ENCODE results near the gene MVB12B. TPM values are rescaled to one million over a fixed set of nuclear protein-coding genes. Genes with fewer than 3 reads are reported as not detected.

The MVB12B gene
- total RNA-seq, 4 donors from 2014 or later = 15.7 to 27.3 (median 22.7) TPM

DNA sequence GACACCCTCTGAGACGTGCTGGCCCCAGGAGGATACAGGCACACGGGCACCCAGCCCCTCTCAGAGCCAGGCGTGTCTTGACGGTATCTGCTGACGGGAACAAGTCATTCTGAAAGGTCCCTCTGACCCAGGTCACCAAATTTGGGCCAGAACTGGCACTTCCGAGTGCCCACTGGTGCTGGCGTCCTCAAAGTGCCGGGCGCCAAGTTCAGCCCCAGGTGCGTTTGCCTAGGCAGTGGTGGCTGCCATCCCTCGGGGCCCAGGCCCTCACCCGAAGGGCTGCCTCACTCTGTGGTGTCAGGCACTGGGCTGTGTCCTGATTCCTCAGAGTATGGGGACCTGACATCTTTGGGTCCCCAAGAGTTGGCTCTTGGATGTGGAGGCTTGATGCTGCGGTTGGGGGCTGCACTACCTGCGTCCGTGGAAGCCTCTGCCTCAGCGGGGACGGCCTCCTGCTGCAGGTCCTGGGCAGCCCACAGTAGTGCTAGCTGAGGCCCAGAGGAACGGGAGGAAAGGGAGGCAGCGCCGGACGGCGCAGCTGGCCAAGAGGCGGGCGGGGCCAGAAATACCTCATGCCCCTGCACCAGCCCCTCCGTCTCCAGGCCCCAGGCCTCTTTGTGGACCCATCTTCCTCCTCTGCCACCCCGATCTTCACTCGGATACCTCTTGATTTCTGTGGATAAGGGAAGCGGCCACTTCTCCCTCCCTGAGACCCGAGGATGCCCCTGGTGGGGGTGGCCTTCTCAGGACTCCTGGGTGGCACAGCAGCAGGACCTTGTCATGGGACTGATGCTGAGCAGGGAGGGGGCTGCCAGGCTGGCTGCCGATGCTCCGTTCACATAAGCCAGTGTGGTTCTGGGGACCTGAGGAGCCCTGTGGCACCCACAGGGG is 177.7 kb downstream of the MVB12B start:
- Histone ChIP-seq H3K4me3 (no peak overlapping the region), H3K4me1 (peaks cover 4 to 10% (median 8%) of the 10 kb centered on the region in 4 donors), H3K9me3 (no peaks in the 10 kb centered on the region), H3K36me3 (no peaks in the 10 kb centered on the region), H3K27ac (no peak overlapping the region), H3K27me3 (peaks cover under 1% of the 10 kb centered on the region)
- in situ Hi-C loops (cut with MboI; ENCODE audit: low pct_ligation_motif_present in 1 of 4, low pct_unique_long_range_greater_than_20kb in 1 of 4, low sequenced_read_pairs in 3 of 4) (loop anchor here in 2 of 4 donors (10.0 kb wide), 1 partner anchor 50 kb away; no protein-coding TSS in a partner anchor), intact Hi-C loops (cut with DNase I; ENCODE audit: low total_unique reads) (loop anchor here (5.0 kb wide), 1 partner anchor 53 kb away; no protein-coding TSS in a partner anchor)
- no peak for DNase-seq
- no peak for TF ChIP-seq POLR2AphosphoS5 (IDR thresholded peaks at IDR 0.05)
- TF ChIP-seq CTCF (IDR thresholded peaks at IDR 0.05) = no peak
- no peak for TF ChIP-seq EP300 (IDR thresholded peaks at IDR 0.05; ENCODE audit: low read depth)
- no peak for TF ChIP-seq POLR2A (IDR thresholded peaks at IDR 0.05)
- WGBS, 2 donors (ENCODE audit: low coverage in 1 of 2) = 87% methylated on average over 29 of the region's 31 CpGs; no CpG with 5 or more reads in 1 of the 2 donors

- 89% methylated on average over 11 of the region's 11 CpGs; no CpG with 5 or more reads in 1 of the 2 donors for whole genome bisulfite sequencing, 2 donors (ENCODE audit: low coverage in 1 of 2)
- intact Hi-C loops (cut with DNase I; ENCODE audit: low total_unique reads) = loop anchor here (5.0 kb wide), 1 partner anchor 52 kb away; no protein-coding TSS in a partner anchor
These were observed 178.4 kb downstream of the MVB12B start for GRCh38 chr9:126504977-126505455.

DNA sequence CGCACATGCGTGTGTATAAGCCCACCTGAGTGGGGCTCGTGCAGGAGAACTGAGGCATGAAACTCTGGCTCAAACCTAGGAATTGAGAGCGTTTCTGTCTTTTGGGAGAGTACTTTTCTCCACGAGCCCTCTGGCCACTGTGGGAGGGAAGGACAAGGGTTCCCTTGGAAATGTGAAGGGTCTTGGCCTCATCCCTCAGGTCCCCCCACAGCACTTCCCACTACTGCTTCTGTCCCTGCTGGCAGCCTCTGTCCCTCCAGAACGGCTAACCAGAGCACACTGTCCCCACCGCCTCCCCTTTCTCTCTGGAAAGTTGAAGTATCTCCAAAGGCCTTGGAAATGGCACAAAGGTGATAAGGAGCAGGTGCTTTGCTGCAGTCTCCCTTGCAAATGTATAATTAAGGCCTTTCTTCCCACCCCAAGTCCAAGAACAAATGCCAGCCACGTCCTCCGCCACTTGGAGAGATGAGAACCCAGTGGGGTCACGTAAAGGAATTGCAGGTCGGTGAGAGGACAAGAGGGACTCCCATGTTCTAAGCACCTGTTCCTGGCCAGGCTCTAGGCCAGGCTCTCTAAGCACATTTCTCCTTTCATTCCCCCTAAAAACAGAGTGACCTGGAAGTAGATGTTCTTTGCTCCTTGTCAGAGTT is 179.2 kb downstream of the MVB12B start:
- no peak overlapping the region for H3K27ac ChIP-seq
- TF ChIP-seq POLR2A (IDR thresholded peaks at IDR 0.05) (no peak), CTCF (IDR thresholded peaks at IDR 0.05) (no peak), POLR2AphosphoS5 (IDR thresholded peaks at IDR 0.05) (no peak), EP300 (IDR thresholded peaks at IDR 0.05; ENCODE audit: low read depth) (no peak)
- in situ Hi-C loops (cut with MboI; ENCODE audit: low pct_ligation_motif_present in 1 of 4, low pct_unique_long_range_greater_than_20kb in 1 of 4, low sequenced_read_pairs in 3 of 4) = loop anchor here in 2 of 4 donors (10.0 kb wide), 1 partner anchor 49 kb away; no protein-coding TSS in a partner anchor
- peaks cover 15% of the 10 kb centered on the region for H3K27me3 ChIP-seq
- no peak overlapping the region for H3K4me3 ChIP-seq
- DNase-seq = no peak
- intact Hi-C loops (cut with DNase I; ENCODE audit: low total_unique reads) = no loop called here
- no peaks in the 10 kb centered on the region for H3K9me3 ChIP-seq
- H3K36me3 ChIP-seq = no peaks in the 10 kb centered on the region
- no peaks in the 10 kb centered on the region for H3K4me1 ChIP-seq
- 60 to 82% methylated on average over 1 to 11 of the region's 11 CpGs for WGBS, 2 donors (ENCODE audit: low coverage in 1 of 2)

More at GRCh38 chr9:126504977-126505455, 178.4 kb downstream of the MVB12B start:
- TF ChIP-seq EP300 (IDR thresholded peaks at IDR 0.05; ENCODE audit: low read depth) (no peak), CTCF (IDR thresholded peaks at IDR 0.05) (no peak), POLR2AphosphoS5 (IDR thresholded peaks at IDR 0.05) (no peak), POLR2A (IDR thresholded peaks at IDR 0.05) (no peak)
- Histone ChIP-seq H3K27ac (no peak overlapping the region), H3K27me3 (peaks cover 7% of the 10 kb centered on the region), H3K36me3 (no peaks in the 10 kb centered on the region), H3K4me1 (peaks cover under 1 to 4% (median 2%) of the 10 kb centered on the region in 4 donors), H3K9me3 (no peaks in the 10 kb centered on the region), H3K4me3 (no peak overlapping the region)
- DNase-seq = no peak
- in situ Hi-C loops (cut with MboI; ENCODE audit: low pct_ligation_motif_present in 1 of 4, low pct_unique_long_range_greater_than_20kb in 1 of 4, low sequenced_read_pairs in 3 of 4) = loop anchor here in 2 of 4 donors (10.0 kb wide), 1 partner anchor 50 kb away; no protein-coding TSS in a partner anchor
